Esophagus muscularis mucosa (tissue), 3 donors: ENCODE data around the gene GPR17.

Source experiments
- POLR2A ChIP-seq: fragments of 450-650 bp; IDR thresholded peaks from one replicate; pipeline ENCODE4 v1.6.1; 2017; ENCODE audit warnings: antibody characterized with exemption, moderate library complexity, mild to moderate bottlenecking, low read depth
- TF ChIP-seq, protein P1 (sequence below), 3 experiments: fragments of 200-600 bp in 2 of 3; fragments of 450-650 bp in 1 of 3; sonication (generic) in 2 of 3; IDR thresholded peaks; one replicate each; pipeline ENCODE4 v1.5.1; 2017 to 2019; ENCODE audit warnings: antibody characterized with exemption in 3 of 3, mild to moderate bottlenecking in 2 of 3, moderate library complexity in 1 of 3

GRCh38 chr2:127610561-127610960 is 35.4 kb upstream of the GPR17 start:
- TF ChIP-seq, protein P1, sequence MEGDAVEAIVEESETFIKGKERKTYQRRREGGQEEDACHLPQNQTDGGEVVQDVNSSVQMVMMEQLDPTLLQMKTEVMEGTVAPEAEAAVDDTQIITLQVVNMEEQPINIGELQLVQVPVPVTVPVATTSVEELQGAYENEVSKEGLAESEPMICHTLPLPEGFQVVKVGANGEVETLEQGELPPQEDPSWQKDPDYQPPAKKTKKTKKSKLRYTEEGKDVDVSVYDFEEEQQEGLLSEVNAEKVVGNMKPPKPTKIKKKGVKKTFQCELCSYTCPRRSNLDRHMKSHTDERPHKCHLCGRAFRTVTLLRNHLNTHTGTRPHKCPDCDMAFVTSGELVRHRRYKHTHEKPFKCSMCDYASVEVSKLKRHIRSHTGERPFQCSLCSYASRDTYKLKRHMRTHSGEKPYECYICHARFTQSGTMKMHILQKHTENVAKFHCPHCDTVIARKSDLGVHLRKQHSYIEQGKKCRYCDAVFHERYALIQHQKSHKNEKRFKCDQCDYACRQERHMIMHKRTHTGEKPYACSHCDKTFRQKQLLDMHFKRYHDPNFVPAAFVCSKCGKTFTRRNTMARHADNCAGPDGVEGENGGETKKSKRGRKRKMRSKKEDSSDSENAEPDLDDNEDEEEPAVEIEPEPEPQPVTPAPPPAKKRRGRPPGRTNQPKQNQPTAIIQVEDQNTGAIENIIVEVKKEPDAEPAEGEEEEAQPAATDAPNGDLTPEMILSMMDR (IDR thresholded peaks at IDR 0.05): no peak
- TF ChIP-seq POLR2A: no peak
